Muscle layer of duodenum (tissue), 2 donors: ENCODE data around the gene RAB31.
"Not testable (repeated sequence)": the region's sequence is repeated elsewhere in the genome, so short reads cannot be mapped to it uniquely, and the experiment has no call there.

Experiments
- H3K27ac ChIP-seq: one replicate; pipeline ENCODE4 v1.7.0; 2013; ENCODE audit warnings: mild to moderate bottlenecking, low read length
- H3K27me3 ChIP-seq: one replicate; pipeline ENCODE4 v1.7.0; 2013; ENCODE audit warnings: low read depth, mild to moderate bottlenecking, control low read depth, low read length
- H3K36me3 ChIP-seq, 2 donors: one replicate each; pipeline ENCODE4 v1.7.0; 2013; ENCODE audit warnings: low read length in 2 of 2, control low read depth in 1 of 2, mild to moderate bottlenecking in 1 of 2; ENCODE audit not compliant: insufficient read depth in 2 of 2, control insufficient read depth in 1 of 2
- H3K4me1 ChIP-seq, 2 donors: one replicate each; pipeline ENCODE4 v1.7.0; 2013; ENCODE audit warnings: low read length in 2 of 2, mild to moderate bottlenecking in 2 of 2, control low read depth in 1 of 2, moderate library complexity in 1 of 2; ENCODE audit not compliant: insufficient read depth in 2 of 2, control insufficient read depth in 1 of 2
- H3K4me3 ChIP-seq, 2 donors: one replicate each; pipeline ENCODE4 v1.7.0; 2013; ENCODE audit warnings: low read length in 2 of 2, low read depth in 1 of 2, mild to moderate bottlenecking in 1 of 2
- H3K9me3 ChIP-seq, 2 donors: one replicate each; pipeline ENCODE4 v1.7.0; 2013; ENCODE audit warnings: low read length in 2 of 2, control low read depth in 1 of 2, mild to moderate bottlenecking in 1 of 2; ENCODE audit not compliant: control insufficient read depth in 1 of 2
- donor health status: healthy.

Gene RAB31

GRCh38 chr18:9849407-9850283 is 141.5 kb downstream of the RAB31 start:
- Histone ChIP-seq H3K9me3 (no peaks in the 10 kb centered on the region), H3K27me3 (no peaks in the 10 kb centered on the region), H3K4me3 (no peak overlapping the region), H3K27ac (no peak overlapping the region), H3K36me3 (no peaks in the 10 kb centered on the region), H3K4me1 (peaks cover 0 to 6% of the 10 kb centered on the region in 2 donors)

GRCh38 chr18:9850309-9850708 is 142.2 kb downstream of the RAB31 start:
- H3K27ac ChIP-seq: no peak overlapping the region
- H3K9me3 ChIP-seq: no peaks in the 10 kb centered on the region
- no peak overlapping the region for H3K4me3 ChIP-seq
- H3K4me1 ChIP-seq: peaks cover 0 to 6% of the 10 kb centered on the region in 2 donors
- no peaks in the 10 kb centered on the region for H3K36me3 ChIP-seq
- H3K27me3 ChIP-seq: no peaks in the 10 kb centered on the region

- peaks cover 0 to 12% of the 10 kb centered on the region in 2 donors for H3K4me1 ChIP-seq
- no peak overlapping the region for H3K4me3 ChIP-seq
- no peaks in the 10 kb centered on the region for H3K36me3 ChIP-seq
- no peak overlapping the region for H3K27ac ChIP-seq
- no peaks in the 10 kb centered on the region for H3K27me3 ChIP-seq
- no peaks in the 10 kb centered on the region for H3K9me3 ChIP-seq
Measured at GRCh38 chr18:9851511-9851910, 143.4 kb downstream of the RAB31 start.

GRCh38 chr18:9852266-9853081 is 144.4 kb downstream of the RAB31 start:
- H3K27ac ChIP-seq: no peak overlapping the region
- H3K4me3 ChIP-seq: no peak overlapping the region
- no peaks in the 10 kb centered on the region for H3K9me3 ChIP-seq
- H3K27me3 ChIP-seq: no peaks in the 10 kb centered on the region
- no peaks in the 10 kb centered on the region for H3K36me3 ChIP-seq
- H3K4me1 ChIP-seq: peaks cover 0 to 10% of the 10 kb centered on the region in 2 donors

GRCh38 chr18:9854801-9855676 is 146.9 kb downstream of the RAB31 start:
- no peaks in the 10 kb centered on the region for H3K27me3 ChIP-seq
- peak overlapping the region; percentile 88 for H3K27ac ChIP-seq
- H3K4me3 ChIP-seq: peak overlapping the region in 1 of 2 donors; percentile 15
- H3K4me1 ChIP-seq: peaks cover 0 to 10% of the 10 kb centered on the region in 2 donors
- H3K36me3 ChIP-seq: peaks cover 0 to 9% of the 10 kb centered on the region in 2 donors
- H3K9me3 ChIP-seq: no peaks in the 10 kb centered on the region

GRCh38 chr18:9855681-9856080 is 147.6 kb downstream of the RAB31 start:
- peaks cover 0 to 10% of the 10 kb centered on the region in 2 donors for H3K4me1 ChIP-seq
- H3K36me3 ChIP-seq: peaks cover 0 to 9% of the 10 kb centered on the region in 2 donors
- H3K9me3 ChIP-seq: no peaks in the 10 kb centered on the region
- peak overlapping the region in 1 of 2 donors; percentile 5 for H3K4me3 ChIP-seq
- no peaks in the 10 kb centered on the region for H3K27me3 ChIP-seq
- H3K27ac ChIP-seq: peak overlapping the region; percentile 88

- no peaks in the 10 kb centered on the region for H3K9me3 ChIP-seq
- peaks cover 0 to 9% of the 10 kb centered on the region in 2 donors for H3K36me3 ChIP-seq
- H3K27me3 ChIP-seq: no peaks in the 10 kb centered on the region
- peak overlapping the region; percentile 88 for H3K27ac ChIP-seq
- peak overlapping the region in 1 of 2 donors; percentile 5 for H3K4me3 ChIP-seq
- peaks cover 0 to 10% of the 10 kb centered on the region in 2 donors for H3K4me1 ChIP-seq
Measured at GRCh38 chr18:9856092-9856491, 148.0 kb downstream of the RAB31 start.

- H3K27ac ChIP-seq, H3K36me3 ChIP-seq, H3K27me3 ChIP-seq, H3K4me3 ChIP-seq, H3K9me3 ChIP-seq: not testable (repeated sequence)
- H3K4me1 ChIP-seq: peaks cover 0 to 10% of the 10 kb centered on the region in 2 donors
Measured at GRCh38 chr18:9857479-9857998, 149.4 kb downstream of the RAB31 start.

GRCh38 chr18:9858642-9859041 is 150.5 kb downstream of the RAB31 start:
- no peak overlapping the region for H3K27ac ChIP-seq
- peaks cover 0 to 10% of the 10 kb centered on the region in 2 donors for H3K4me1 ChIP-seq
- no peaks in the 10 kb centered on the region for H3K27me3 ChIP-seq
- no peaks in the 10 kb centered on the region for H3K9me3 ChIP-seq
- no peak overlapping the region for H3K4me3 ChIP-seq
- H3K36me3 ChIP-seq: peaks cover 0 to 9% of the 10 kb centered on the region in 2 donors

GRCh38 chr18:9859232-9859631 is 151.1 kb downstream of the RAB31 start:
- peaks cover 0 to 10% of the 10 kb centered on the region in 2 donors for H3K4me1 ChIP-seq
- no peaks in the 10 kb centered on the region for H3K9me3 ChIP-seq
- H3K36me3 ChIP-seq: peaks cover 0 to 9% of the 10 kb centered on the region in 2 donors
- H3K27ac ChIP-seq: no peak overlapping the region
- no peak overlapping the region for H3K4me3 ChIP-seq
- H3K27me3 ChIP-seq: no peaks in the 10 kb centered on the region
